Left hindlimb (tissue), 1 donor: ENCODE results near the gene NFXL1.

ENCODE experiments used
- DNase-seq: peaks from one replicate; pipeline ENCODE4 v3.0.0-alpha.2; 2018

NFXL1 gene

DNA sequence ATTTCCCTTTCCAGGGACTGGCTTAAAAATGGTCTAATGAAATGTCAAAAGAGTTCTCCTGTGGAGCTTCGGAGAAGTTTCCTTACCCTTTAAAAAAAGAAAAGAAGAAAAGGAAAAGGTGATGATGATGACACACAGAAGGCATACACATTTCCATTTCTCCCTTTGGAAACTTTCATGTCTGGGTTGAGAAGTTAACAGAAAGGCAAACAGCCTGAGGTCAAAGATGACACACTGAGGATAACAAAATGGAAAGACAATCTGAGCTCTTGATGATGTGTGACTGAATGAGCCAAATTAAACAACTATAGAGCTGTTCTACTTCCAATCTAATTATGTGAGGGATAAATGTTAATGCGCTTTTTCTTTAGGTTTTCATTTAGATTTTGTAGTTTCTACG lies 32.2 kb downstream of the NFXL1 start:
- DNase-seq = no peak

DNA sequence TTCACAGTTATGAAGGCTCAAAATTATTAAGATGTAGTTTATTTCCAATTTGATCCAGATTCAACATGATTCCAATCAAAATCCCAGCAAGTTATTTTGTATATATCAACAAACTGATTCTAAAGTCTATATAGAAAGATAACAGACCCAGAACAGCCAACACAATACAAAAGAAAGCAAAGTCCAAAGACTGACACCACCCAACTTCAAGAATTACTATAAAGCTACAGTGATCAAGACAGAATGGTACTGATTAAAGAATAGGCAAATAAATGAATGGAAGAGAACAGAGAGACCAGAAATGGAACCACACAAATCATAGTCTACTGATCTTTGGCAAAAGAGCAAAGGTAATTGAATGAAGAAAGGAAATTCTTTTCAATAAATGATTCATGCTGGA lies 34.9 kb downstream of the NFXL1 start:
- DNase-seq = no peak

DNA sequence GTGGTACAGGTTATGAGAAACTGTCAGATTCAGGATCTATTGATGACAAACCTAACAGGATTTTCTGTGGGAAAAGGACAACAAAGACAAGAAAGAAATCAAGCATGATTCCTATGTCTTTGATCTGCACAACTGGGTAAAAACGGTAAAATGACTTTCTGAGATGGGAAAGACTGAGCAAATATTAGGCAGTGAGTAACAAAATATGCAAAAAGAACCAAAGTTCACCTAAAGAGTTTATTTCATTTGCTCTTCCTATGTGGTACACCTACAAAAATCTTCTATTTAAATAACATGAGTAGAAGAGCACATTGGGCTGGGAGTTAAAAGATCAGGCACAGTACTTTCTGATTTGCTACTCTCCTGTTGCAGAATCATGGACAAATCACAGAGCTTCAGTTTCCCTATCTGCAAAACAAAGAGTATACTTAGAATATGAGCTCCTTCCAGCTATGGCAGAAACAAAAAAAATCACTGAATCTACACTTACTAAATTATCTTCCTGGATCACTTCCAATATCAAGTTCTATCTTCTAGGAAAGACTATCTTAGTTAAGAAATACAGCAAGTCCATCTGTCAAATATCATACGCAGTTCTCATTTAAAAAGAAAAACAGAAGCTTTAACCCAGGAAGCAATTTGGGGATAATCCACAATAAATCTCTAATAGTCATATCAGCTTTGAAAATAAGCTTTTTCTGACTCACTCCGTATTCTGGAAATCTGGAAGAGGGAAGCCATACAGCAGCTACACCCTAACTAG lies 37.4 kb downstream of the NFXL1 start:
- DNase-seq = no peak

DNA sequence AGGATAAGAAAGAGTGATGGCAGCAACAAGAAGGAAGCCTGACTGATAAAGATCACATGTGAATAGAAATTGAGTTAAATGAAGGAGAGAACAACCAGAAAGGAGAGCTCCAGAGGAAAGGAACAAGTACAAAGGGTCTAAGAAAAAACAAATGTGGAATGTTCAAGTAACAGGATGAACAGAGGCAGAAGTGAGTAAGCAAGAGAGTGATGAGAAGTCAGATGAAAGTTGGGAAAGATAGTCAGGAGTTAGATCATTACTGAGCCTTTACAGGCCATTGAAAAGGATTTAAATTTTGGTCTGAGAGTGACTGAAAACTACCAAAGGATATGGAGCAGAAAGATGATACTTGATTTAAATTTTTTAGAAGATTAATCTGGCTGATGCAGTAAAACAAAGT lies 38.1 kb downstream of the NFXL1 start:
- DNase-seq = no peak

DNA sequence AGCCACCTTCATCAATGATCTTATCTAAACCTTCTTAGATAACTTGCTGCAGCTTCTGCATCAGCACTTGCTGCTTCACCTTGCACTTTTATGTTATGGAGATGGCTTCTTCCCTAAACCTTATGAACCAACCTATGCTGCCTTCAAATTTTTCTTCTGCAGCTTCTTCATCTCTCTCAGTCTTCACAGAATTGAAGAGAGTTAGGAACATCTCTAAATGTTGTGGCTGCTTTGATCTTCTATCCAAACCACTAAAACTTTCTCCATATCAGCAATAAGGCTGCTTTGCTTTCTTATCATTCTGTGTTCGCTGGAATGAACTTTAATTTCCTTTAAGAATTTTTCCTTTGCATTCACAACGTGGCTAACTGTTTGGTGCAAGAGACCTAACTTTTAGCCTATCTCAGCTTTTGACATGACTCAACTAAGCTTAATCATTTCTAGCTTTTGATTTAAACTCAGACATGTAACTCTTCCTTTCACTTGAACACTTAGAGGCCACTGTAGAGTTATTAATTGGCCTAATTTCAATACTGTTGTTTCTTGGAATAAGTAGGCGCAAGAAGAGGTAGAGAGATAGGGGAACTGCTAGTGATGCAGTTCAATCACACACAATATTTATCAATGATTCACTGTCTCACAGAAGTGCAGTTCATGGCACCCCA lies 40.4 kb downstream of the NFXL1 start:
- DNase-seq = no peak

DNA sequence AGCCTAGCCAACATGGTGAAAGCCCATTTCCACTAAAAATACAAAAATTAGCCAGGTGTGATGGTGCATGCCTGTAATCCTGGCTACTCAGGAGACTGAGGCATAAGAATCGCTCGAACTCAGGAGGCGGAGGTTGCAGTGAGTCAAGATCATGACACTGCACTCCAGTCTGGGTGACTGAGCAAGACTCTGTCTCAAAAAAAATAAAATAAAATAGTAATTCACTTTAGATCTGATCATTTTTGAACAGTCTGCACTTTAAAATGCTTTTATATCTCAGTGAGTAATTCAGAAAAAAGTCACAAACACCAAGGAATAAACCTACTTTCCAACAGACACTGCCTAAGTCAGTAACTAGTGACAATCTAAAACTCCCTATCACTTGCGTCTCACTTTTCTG lies 50.9 kb downstream of the NFXL1 start:
- no peak for DNase-seq

DNA sequence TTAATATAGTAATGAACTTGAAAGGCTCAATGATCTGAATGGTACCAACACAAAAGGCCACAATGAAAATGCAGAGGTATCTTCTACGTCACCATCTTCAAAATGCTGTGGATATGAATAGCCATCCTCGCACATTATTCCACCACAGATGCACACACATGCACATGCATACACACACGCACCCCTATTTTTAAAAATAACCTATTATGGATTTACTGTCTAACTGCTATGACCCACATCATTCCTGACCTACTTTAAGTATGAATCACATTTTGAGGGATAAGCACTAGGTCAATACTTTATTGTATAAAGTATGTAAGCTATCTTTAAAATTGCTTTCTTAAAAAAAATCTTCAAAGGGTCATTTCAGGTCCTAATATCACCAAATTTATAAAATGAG lies 52.1 kb downstream of the NFXL1 start:
- no peak for DNase-seq

DNA sequence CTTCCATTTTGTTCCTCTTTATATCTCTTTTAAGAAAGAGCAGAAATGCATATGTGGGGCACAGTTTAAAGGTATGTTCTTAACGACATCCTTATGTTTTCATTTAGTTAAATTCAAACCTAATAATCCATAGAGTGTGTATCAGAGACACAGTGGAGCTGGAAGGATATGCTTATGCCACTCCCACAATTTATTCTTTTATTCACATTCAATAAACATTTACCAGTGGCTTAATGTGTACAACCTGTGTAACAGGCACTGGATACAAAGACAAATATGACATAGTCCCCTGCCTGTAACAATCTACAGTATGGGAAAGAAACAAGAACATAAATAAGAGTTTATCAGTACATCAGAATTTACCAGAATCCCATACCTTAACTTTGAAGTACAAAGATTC lies 54.1 kb downstream of the NFXL1 start:
- DNase-seq = no peak

DNA sequence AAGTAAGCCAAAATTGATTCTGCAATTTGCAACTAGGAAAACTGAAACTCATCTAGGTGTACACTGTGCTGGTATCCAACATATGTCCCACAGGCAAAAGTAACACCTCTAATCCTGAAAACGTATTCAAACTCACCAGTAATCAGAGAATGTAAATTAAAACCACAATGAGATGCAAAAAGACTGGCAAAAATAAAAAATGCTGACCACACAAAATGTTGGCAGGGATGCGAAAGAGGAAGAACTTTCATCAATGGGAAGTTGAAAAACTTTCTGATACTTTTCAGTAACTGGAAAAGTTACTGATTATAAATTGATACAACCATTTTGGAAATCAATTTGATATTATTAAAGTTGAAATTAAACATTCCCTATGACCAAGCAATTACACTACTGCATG lies 56.4 kb downstream of the NFXL1 start:
- no peak for DNase-seq

DNA sequence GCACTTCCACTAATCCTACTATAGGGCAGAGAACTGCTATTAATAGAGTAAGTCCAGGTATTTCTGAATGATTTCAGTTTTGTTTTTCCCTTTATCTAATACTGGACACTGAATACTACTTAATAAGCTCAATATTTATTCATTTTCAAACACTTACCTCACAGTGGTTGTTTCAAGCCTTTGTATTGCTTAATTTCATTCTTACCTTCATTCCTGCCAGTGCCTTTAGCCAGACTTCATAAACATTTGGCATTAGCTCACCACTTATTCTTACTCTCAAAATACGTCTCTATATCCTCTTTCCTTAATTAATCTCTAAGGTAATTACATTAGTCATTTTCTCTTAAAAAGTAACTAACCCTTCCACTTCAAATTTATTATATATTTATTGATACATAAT lies 57.7 kb downstream of the NFXL1 start:
- DNase-seq = no peak

DNA sequence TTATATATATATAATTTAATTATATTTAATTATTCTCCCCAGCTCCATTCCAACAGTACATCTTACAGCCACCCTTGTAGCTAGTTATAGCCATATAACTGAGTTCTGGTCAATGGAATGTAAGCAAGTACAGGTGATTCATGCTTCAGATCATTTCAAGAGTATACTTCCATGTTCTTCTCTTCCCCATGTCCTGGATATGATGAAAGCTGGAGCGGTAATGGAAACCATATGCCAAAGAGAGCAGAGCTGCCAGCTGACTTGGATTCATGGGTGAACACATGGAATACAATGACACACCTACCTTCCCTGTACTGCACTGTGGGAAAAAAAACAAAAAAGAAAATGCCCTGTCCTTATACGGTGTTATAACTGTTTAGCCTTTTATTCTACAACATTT lies 59.0 kb downstream of the NFXL1 start:
- DNase-seq = no peak

DNA sequence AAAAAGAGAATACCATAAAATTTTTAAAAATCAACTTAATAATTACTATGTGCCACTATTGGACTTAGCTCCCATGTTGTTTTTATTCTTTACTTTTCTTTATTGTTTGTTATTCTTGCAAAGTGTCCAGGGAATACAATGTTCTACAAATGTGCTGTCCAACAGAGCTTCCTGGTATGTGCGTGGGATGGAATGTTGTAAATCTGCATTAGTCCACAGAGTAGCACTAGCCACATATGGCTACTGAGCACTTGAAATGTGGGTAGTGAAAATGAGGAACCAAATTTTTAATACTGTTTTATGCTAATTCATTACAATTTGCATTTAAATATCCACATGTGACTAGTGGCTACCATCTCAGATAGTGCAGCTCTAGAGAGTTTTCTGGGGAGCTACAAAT lies 62.2 kb downstream of the NFXL1 start:
- DNase-seq = no peak

DNA sequence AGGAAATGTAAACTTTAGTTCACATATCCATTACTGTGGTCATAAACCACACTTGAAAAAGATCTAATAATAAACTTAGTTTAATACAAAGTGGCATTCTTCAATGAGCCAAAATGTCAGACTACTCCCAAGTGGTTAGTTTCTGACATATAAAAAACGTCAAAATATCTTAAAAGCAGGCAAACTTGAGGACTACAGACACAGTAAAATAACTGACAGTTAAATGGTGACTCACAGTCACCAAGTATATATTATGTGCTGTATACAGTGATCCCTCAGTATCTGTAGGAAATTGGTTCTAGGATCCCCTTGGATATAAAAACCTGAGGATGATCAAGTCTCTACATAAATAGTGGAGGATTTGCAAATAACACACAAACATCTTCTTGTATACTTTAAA lies 64.9 kb downstream of the NFXL1 start:
- DNase-seq = no peak

DNA sequence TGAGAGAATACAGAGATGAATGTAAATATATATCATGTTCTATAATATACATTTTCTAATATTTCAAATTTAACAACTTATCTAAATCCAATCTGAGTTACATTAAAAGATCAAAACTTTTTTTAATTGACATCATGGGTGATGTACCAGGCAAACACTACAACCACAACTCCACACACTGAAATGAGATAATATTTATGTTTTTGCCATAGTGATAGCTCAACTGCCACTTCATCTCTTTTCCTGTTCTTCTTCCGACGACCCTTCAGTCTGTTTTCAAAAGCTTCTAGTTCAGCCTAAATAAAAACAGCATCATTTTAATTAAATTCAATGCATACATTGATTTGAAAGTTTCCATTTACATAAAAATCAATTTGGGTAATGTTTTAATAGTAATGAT lies 66.3 kb downstream of the NFXL1 start:
- no peak for DNase-seq

DNA sequence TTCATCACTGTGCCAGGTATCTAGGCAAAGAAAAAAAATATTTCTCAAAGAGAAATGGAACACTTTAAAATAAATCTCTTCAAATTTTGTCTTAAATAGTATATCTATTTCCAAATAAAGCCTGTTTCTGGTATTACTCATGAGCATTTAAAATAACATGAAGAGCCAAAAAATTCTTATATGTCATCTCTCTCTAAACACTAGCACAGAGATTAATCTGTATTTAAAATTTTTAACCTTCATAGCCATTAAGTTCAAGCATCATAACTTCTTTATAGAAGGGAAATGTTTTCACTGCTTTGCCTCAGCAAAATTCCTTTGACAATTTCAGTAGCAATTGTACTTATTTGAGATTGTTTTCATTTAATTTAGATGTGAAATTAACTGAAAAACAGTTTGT lies 71.4 kb downstream of the NFXL1 start:
- DNase-seq = no peak

DNA sequence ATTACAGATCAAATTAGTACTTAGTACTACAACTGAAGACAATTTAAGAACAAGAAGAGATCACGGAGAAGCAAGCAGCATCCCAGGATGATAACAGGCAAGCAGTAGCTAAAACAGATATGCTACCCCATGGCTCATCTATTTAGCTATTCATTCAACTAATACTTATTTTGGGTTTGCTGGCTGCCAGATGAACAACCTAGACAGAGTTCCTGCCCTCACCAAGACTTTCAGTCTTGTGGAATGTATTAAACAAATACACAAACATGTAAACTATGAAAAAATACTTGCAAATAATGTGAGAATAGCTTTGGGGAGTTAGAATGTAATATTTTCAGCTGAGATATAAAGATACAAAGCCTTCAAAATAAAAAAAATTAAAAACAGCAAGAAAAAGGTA lies 74.1 kb downstream of the NFXL1 start:
- no peak for DNase-seq

DNA sequence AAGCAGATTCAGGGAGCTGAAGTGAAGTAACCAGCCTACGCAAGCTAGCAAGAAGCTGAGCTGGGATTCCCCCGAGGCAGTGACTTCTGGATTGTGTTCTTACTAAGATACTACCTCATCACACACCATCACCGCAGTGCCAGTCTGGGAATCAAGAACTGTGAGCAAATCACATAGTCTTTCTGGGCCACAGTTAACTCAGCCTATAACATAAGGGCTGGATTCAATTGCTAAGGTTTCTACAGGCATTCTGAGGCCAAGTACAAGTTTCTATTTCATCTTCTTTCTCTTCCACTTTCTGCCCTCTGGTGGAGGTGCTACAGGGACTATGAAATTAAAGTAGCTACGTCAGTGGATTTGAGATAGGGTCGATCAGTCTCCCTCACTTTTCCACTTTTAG lies 75.1 kb downstream of the NFXL1 start:
- no peak for DNase-seq

DNA sequence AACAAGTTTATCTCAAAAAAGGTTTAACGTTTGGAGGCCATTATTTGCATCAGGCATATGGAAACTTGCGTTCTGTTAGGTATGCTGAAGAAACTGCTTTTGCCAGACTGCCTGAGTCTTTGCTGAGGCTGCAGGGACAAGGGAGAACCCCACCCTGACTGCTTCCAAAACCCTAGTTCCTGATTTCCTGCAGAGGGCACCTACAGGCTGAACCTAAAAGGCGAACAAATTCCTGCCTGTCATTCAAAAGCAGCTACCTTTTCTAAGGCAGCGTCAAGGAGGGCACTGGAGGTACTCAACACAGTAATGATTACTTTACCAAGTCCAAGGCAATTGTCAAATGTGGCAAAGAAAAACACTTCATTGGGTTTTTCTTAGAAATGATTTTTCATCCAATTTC lies 75.9 kb downstream of the NFXL1 start:
- no peak for DNase-seq

DNA sequence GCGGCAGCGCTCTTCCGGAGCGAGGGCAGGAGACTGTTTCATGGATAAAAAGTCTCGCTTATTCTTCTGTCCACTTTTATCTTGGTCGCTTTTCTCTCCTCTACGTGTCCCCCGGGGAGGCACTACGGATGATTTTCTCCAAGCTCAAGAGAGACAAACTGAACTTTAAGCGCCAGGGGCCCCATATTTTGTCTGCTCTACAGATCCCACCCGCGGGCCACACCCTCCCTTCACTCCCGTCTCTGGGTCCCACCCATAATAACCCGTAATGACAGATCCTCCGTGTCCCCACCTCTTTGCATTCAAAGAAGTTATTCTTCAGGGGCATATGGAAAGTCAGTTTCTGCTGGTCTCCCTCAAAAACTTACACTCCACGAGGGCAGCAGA lies 76.5 kb downstream of the NFXL1 start, which contains the start of gene CORIN:
TSS of gene CORIN (minus strand) at position 160 of the 387 bp plus-strand sequence. CDS start at position 42, 118 bp downstream.
- DNase-seq = no peak

DNA sequence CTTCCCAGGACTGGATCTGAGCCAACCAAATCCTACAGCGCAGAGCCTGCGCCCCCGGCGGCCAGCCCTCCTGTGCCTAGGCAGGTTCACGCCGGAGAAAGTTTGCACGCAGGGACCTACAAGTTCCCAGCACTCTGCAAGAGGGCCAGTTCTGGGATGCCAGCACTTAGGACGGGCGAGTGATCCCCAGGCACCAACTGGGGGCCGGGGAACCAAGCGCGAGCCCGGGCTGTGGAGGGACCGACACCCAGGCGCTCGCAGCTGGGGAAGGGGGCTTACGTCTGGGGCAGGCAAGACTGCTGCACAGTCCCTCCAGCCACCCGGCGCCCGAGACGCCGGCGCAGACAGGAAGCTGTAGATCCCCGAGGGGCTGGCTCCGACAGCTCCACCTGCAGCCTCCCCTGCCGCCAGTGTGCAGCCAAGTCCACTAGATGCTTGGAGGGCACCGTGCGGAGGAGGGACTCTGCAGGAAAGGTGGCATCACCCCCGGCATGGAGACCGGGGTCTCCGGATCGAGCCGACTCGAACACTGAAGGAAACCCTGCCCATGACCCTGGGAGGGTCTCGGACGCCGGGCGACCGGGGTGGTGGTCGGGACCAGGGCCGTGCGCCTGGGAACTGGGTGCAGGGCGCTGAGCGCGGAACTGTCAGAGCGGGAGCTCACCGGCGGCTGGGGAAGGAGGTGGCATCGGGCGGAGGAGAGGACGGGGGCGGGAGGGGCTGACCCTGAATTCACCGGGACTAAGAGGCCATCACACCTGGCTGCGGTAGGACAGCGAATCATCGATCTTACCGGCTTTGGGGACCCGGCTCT lies 77.1 kb downstream of the NFXL1 start:
- DNase-seq = peak; percentile 48

DNA sequence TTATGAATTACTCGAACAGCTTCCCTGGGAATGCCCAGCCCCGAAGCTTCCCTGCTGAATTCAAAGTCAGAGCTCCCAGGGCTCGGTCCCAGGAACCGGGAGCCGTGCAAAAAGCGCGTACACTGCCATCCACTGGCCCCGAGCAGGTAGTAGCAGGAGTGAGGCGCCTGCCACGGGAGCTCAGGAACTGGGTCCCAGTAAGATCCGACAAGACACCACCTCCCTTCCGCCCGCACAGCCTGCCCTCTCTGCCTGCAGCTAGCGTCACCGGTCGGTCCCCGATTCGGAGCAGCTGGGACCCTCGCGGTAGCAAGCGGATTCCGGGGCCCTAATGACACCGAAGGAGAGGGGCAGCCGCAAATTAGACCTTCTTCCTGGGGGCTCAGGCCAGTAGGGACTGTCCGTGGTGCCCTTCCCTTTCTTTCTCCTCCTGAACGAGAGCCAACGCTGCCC lies 77.7 kb downstream of the NFXL1 start:
- peak; percentile 81 for DNase-seq

DNA sequence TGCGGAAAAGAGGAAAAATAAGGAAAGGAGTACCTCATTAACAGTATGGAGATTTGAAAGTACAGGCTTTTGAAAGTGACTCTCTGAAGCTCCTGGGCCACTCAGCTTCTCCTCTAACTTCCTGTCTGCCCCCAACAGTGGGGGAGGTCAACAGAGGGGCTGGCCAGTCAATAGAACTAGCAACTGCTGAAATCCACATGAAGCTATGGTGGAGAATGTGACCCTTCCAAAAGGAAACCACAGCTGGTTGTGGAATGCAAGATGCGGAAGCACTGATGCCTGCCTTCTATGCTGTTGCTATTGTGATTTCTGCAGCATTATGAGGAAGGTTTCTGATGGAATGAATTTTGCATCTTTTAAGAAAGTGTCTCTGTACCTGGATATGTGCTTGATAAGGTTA lies 78.9 kb downstream of the NFXL1 start:
- DNase-seq = no peak

DNA sequence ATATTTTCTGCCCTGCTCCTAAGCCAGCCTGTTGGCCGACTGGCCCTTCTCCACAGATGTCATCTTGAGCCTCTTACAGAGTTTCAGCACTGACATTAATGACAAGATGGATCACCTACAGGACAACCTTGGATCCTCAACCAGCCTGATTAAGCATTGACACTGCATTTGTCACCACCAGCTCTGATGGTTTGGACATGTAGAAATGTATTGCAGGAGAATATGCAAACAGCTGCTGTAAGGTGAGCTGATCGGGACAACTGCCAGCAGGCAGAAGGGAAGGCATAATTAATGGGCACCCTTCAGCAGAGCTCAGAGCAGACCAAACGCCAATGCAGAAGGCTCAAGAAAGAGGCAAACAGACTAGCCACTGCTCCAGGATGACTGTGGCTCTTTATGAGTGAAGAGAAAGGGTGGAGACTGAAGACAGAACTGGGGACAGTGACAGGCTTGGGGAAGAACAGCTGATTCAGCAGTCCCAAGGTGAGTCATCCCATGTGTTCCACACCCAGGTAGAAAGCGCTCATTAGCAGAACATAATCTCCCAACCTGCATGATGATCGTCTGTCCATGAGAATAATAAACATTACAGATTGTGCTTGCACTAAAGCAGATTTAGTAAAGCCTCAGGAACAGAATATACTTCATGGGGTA lies 83.2 kb downstream of the NFXL1 start:
- DNase-seq = no peak
